ENCODE results near the gene RNF19B. TPM values are rescaled to one million over a fixed set of nuclear protein-coding genes. Genes with fewer than 3 reads are reported as not detected.

The RNF19B gene
- total RNA-seq, 1 donor from 2014 or later = 14.2 TPM

DNA sequence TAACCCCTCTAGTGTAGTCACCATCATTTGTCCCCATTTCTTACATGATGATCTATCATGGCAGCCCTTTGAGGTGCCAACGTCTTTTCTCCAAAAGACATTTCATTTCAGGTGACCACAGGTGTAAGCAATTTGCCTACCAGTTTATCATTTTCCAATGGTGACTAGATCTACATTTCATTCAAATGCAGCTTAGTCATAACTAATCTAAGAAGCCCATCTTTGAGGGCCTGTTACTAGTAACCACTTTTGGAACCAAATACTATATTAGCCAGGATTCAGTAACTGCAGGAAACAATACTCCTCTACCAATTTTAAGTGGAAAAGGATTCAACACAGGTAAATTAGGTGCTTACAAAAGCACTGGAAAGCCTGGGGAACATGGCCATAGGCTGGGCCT lies 32.8 kb downstream of the RNF19B start:
- Histone ChIP-seq H3K4me3 (no peak overlapping the region), H3K4me1 (peaks cover 6% of the 10 kb centered on the region), H4K20me1 (ENCODE audit: low read depth) (no peaks in the 10 kb centered on the region), H3K36me3 (no peaks in the 10 kb centered on the region), H3K4me2 (no peak overlapping the region), H3K79me2 (ENCODE audit: low read depth) (no peaks in the 10 kb centered on the region), H3K9me3 (ENCODE audit: low read depth) (no peaks in the 10 kb centered on the region), H2AFZ (replicated peaks) (no peak overlapping the region), H3K27ac (no peak overlapping the region), H3K9ac (no peak overlapping the region), H3F3A (ENCODE audit: low read depth) (peaks cover 10% of the 10 kb centered on the region), H3K27me3 (peaks cover 23% of the 10 kb centered on the region)
- Mint-ChIP-seq H3K4me1 (no peaks in the 10 kb centered on the region), H3K9me3 (no peaks in the 10 kb centered on the region), H3K36me3 (peaks cover 2% of the 10 kb centered on the region), H3K27ac (no peak overlapping the region), H3K4me3 (no peak overlapping the region), H3K27me3 (ENCODE audit: insufficient read depth, low read depth) (peaks cover 5% of the 10 kb centered on the region)
- no peak for TF ChIP-seq EZH2phosphoT487 (IDR thresholded peaks at IDR 0.05)
- TF ChIP-seq, protein P1, sequence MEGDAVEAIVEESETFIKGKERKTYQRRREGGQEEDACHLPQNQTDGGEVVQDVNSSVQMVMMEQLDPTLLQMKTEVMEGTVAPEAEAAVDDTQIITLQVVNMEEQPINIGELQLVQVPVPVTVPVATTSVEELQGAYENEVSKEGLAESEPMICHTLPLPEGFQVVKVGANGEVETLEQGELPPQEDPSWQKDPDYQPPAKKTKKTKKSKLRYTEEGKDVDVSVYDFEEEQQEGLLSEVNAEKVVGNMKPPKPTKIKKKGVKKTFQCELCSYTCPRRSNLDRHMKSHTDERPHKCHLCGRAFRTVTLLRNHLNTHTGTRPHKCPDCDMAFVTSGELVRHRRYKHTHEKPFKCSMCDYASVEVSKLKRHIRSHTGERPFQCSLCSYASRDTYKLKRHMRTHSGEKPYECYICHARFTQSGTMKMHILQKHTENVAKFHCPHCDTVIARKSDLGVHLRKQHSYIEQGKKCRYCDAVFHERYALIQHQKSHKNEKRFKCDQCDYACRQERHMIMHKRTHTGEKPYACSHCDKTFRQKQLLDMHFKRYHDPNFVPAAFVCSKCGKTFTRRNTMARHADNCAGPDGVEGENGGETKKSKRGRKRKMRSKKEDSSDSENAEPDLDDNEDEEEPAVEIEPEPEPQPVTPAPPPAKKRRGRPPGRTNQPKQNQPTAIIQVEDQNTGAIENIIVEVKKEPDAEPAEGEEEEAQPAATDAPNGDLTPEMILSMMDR (IDR thresholded peaks at IDR 0.05) = no peak
- no peak for DNase-seq (ENCODE audit: low spot score)

DNA sequence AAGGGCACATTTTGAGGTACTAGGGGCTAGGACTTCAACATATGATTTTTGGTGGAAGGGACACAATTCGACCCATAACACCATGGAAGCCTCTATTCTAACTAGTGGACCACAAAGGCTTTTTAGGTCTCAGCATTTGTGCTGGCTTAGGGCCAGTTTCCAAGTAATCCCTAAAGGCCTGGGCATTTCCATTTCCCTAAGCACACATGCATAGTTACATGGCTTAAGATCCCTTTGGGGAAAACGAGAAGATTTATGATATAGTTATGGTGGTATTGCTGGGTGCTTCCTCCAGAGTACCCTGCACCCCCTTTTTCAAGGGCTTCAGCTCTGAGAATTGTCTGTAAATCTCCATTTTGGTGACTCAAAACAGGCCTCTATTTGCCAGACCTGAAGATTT lies 35.2 kb downstream of the RNF19B start:
- TF ChIP-seq EZH2 (IDR thresholded peaks at IDR 0.05) (no peak), EZH2phosphoT487 (IDR thresholded peaks at IDR 0.05) (no peak)
- TF ChIP-seq, protein P1 (IDR thresholded peaks at IDR 0.05) = no peak
- peaks cover 47% of the 10 kb centered on the region for H3K27me3 ChIP-seq

DNA sequence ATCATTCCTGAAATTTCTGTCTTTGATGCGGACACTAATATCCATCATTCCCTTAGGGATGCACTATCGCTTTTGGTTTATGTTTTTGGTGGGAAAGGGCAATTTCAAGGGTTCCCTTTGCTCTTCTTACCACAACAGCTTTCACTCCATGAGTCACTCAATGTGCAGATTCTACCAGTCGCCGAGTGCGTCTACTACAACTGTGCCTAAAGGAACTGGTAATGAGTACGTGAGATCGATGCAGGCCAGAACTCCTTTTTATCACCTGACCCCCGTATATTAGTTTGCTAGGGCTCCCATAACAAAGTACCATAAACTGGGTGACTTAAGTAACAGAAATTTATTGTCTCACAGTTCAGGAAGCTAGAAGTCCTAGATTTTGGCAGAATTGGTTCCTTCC lies 35.9 kb downstream of the RNF19B start:
- Histone ChIP-seq H3K9me3 (ENCODE audit: low read depth) (no peaks in the 10 kb centered on the region), H3K4me1 (peaks cover 2% of the 10 kb centered on the region), H3K4me2 (no peak overlapping the region), H3K36me3 (no peaks in the 10 kb centered on the region), H4K20me1 (ENCODE audit: low read depth) (no peaks in the 10 kb centered on the region), H3K4me3 (no peak overlapping the region), H2AFZ (replicated peaks) (no peak overlapping the region), H3K9ac (no peak overlapping the region), H3K79me2 (ENCODE audit: low read depth) (no peaks in the 10 kb centered on the region), H3K27ac (no peak overlapping the region), H3K27me3 (peaks cover 53% of the 10 kb centered on the region), H3F3A (ENCODE audit: low read depth) (peaks cover 6% of the 10 kb centered on the region)
- Mint-ChIP-seq H3K27me3 (ENCODE audit: insufficient read depth, low read depth) (peaks cover 16% of the 10 kb centered on the region), H3K27ac (no peak overlapping the region), H3K4me1 (peaks cover 23% of the 10 kb centered on the region), H3K4me3 (no peak overlapping the region), H3K9me3 (no peaks in the 10 kb centered on the region), H3K36me3 (no peaks in the 10 kb centered on the region)
- DNase-seq (ENCODE audit: low spot score) = no peak
- TF ChIP-seq EZH2phosphoT487 (IDR thresholded peaks at IDR 0.05) (no peak), EZH2 (IDR thresholded peaks at IDR 0.05) (no peak)
- TF ChIP-seq, protein P1 (IDR thresholded peaks at IDR 0.05) = no peak

More for the DNA sequence above, 35.2 kb downstream of the RNF19B start:
- H3K9me3 ChIP-seq (ENCODE audit: low read depth) = no peaks in the 10 kb centered on the region
- H3K4me1 Mint-ChIP-seq = peaks cover 18% of the 10 kb centered on the region
- no peak overlapping the region for H3K27ac ChIP-seq
- peaks cover 13% of the 10 kb centered on the region for H3F3A ChIP-seq (ENCODE audit: low read depth)
- no peaks in the 10 kb centered on the region for H3K36me3 Mint-ChIP-seq
- H3K4me1 ChIP-seq = peaks cover 6% of the 10 kb centered on the region
- peaks cover 16% of the 10 kb centered on the region for H3K27me3 Mint-ChIP-seq (ENCODE audit: insufficient read depth, low read depth)
- H3K4me2 ChIP-seq = no peak overlapping the region
- H3K9me3 Mint-ChIP-seq = no peaks in the 10 kb centered on the region
- H3K4me3 Mint-ChIP-seq = no peak overlapping the region
- no peak overlapping the region for H3K4me3 ChIP-seq
- no peaks in the 10 kb centered on the region for H3K36me3 ChIP-seq
- H3K9ac ChIP-seq = no peak overlapping the region
- H4K20me1 ChIP-seq (ENCODE audit: low read depth) = no peaks in the 10 kb centered on the region
- no peak overlapping the region for H2AFZ ChIP-seq (replicated peaks)
- DNase-seq (ENCODE audit: low spot score) = no peak
- no peaks in the 10 kb centered on the region for H3K79me2 ChIP-seq (ENCODE audit: low read depth)
- H3K27ac Mint-ChIP-seq = no peak overlapping the region
